Heart left ventricle (tissue), 16 donors: ENCODE data around the gene RNF13. TPM values are rescaled to one million over a fixed set of nuclear protein-coding genes. Genes with fewer than 3 reads are reported as not detected.

ENCODE experiments used
- ATAC-seq, 4 donors: fragments of 200-7000 bp; cut with Tn5 transposase; one replicate each; pipeline ENCODE4 v1.9.1; 2020 to 2022; ENCODE audit warnings: moderate library complexity in 4 of 4, mild to moderate bottlenecking in 3 of 4, moderate number of reproducible peaks in 1 of 4
- DNase-seq, 5 donors: peaks; one replicate each; pipeline ENCODE4 v3.0.0-alpha.2; 2020
- H3K27ac ChIP-seq, 12 donors: fragments of 200-600 bp; sonication (generic) in 4 of 12; one replicate each; pipeline versions ENCODE4 v1.5.0 to v1.8.0; 2016 to 2022; ENCODE audit warnings: mild to moderate bottlenecking in 2 of 12
- H3K27me3 ChIP-seq, 9 donors: fragments of 200-600 bp; sonication (generic) in 2 of 9; one replicate each; pipeline versions ENCODE4 v1.5.1 to v1.8.0; 2016 to 2022; ENCODE audit warnings: mild to moderate bottlenecking in 3 of 9
- H3K36me3 ChIP-seq, 9 donors: fragments of 200-600 bp; sonication (generic) in 2 of 9; one replicate each; pipeline versions ENCODE4 v1.5.0 to v1.8.0; 2018 to 2022; ENCODE audit warnings: mild to moderate bottlenecking in 2 of 9
- H3K4me1 ChIP-seq, 12 donors: fragments of 200-600 bp; sonication (generic) in 4 of 12; one replicate each; pipeline versions ENCODE4 v1.5.0 to v1.8.0; 2016 to 2022; ENCODE audit warnings: mild to moderate bottlenecking in 3 of 12
- H3K4me3 ChIP-seq, 12 donors: fragments of 200-600 bp; sonication (generic) in 4 of 12; one replicate each; pipeline versions ENCODE4 v1.5.0 to v1.8.0; 2017 to 2022; ENCODE audit warnings: mild to moderate bottlenecking in 9 of 12, moderate library complexity in 4 of 12
- H3K9me3 ChIP-seq, 12 donors: fragments of 200-600 bp; sonication (generic) in 4 of 12; one replicate each; pipeline versions ENCODE4 v1.5.0 to v1.8.0; 2016 to 2022; ENCODE audit warnings: mild to moderate bottlenecking in 1 of 12
- CTCF ChIP-seq, 12 donors: fragments of 200-600 bp; sonication (generic) in 4 of 12; IDR thresholded peaks; one replicate each; pipeline versions ENCODE4 v1.5.0 to v1.8.0; 2018 to 2022; ENCODE audit warnings: antibody characterized with exemption in 12 of 12, mild to moderate bottlenecking in 5 of 12
- POLR2A ChIP-seq, 2 donors: fragments of 450-650 bp; IDR thresholded peaks; one replicate each; pipeline ENCODE4 v1.6.1; 2017; ENCODE audit warnings: antibody characterized with exemption in 2 of 2, mild to moderate bottlenecking in 2 of 2, moderate library complexity in 2 of 2
- WGBS, 4 donors: extraction: QIAGEN DNeasy Blood & Tissue Kit in 2 of 4; methylation state at CpG; one replicate each; pipeline versions ENCODE4 v1.1.5 to v1.1.7; 2013 to 2018; 5-methylcytosine and 5-hydroxymethylcytosine counted together
- intact Hi-C, 10 donors: fragments of 100-400 bp; cut with DNase I; formaldehyde crosslinking; loops; one replicate each; pipeline versions ENCODE4 v1.11.1 to v1.14.2; 2022
- polyA plus RNA-seq, 2 donors: library from polyadenylated mRNA; stranded (reverse); fragments of 200-250 nt; gene quantifications; one replicate each; pipeline ENCODE4 v1.2.3, GENCODE V29; 2013
- total RNA-seq, 9 donors: library from RNA; depleted of rRNA in 2 of 9; stranded (reverse); fragments of >200 nt in 2 of 9; fragmentation: NEBNext Ultra II Directional in 3 of 9; extraction: Animal tissue kit (Norgen Biotek cat#: 25700) in 3 of 9; gene quantifications; one replicate each; pipeline versions ENCODE4 v1.1.0 to v1.2.4, GENCODE V29; 2016 to 2023
- donor health status: ischemic (EF 13 %, LVEDD 7.1; RV severe dilation, severe dysfunction).
- donor health status: healthy with polysubstance abuse.
- donor health status: DM: no; HTN: yes; CAD: no.
- donor health status: DM: no; HTN: no; CAD: no.
- donor health status: ischemic (EF 25% LVEDD 6.9; RV normal size, moderate dysfunction).
- donor health status: ischemic (EF 25% LVEDD 5.7; RV mildly dilated, moderate dysfunction).
- donor health status: healthy.
- donor health status: DM: yes; HTN: yes; CAD: no.
- donor health status: ischemic (EF 35%, LVEDD 5.7; RV mildly dilated, moderate dysfunction).
- donor health status: nonischemic (EF 11% LVEDD 7.7; RV severe dilation, severe dysfunction).
- donor health status: DM: yes; HTN: yes; CAD: no.
- donor health status: PGD.
- donor health status: ischemic (EF 29% LVEDD 5.4; RV normal size, mild dysfunction).
- donor health status: nonischemic (EF 23%, LVEDD 6.1; RV moderate dilation, normal function).

The RNF13 gene
- total and polyA plus RNA-seq, 11 donors: 21.4 to 77.6 (median 55.1) TPM

- TF ChIP-seq POLR2A (IDR thresholded peaks at IDR 0.05) (no peak), CTCF (IDR thresholded peaks at IDR 0.05) (no peak)
- Histone ChIP-seq H3K4me1 (no peaks in the 10 kb centered on the region), H3K4me3 (no peak overlapping the region), H3K27me3 (no peaks in the 10 kb centered on the region), H3K36me3 (peaks cover 0 to 33% (median 19%) of the 10 kb centered on the region in 9 donors), H3K27ac (no peak overlapping the region), H3K9me3 (peaks cover 0 to 23% (median 15%) of the 10 kb centered on the region in 12 donors)
- DNase-seq: no peak
- intact Hi-C loops: loop anchor here in 1 of 10 donors (10.0 kb wide), 1 partner anchor 313 kb away; no protein-coding TSS in a partner anchor
- no peak for ATAC-seq
- 96 to 98% (median 98%) methylated on average over 3 of the region's 3 CpGs for WGBS, 4 donors
Observed at GRCh38 chr3:149871855-149872254, 58.8 kb downstream of the RNF13 start.

- intact Hi-C loops: loop anchor here in 1 of 10 donors (10.0 kb wide), 1 partner anchor 312 kb away; no protein-coding TSS in a partner anchor
- WGBS, 4 donors: 66 to 95% (median 91%) methylated on average over 2 of the region's 2 CpGs
Observed at GRCh38 chr3:149872589-149872988, 59.6 kb downstream of the RNF13 start.

GRCh38 chr3:149877668-149878067, 64.7 kb downstream of the RNF13 start:
- no peak overlapping the region for H3K4me3 ChIP-seq
- 94 to 99% (median 97%) methylated on average over 1 of the region's 1 CpG for WGBS, 4 donors
- no peak for TF ChIP-seq CTCF (IDR thresholded peaks at IDR 0.05)
- no peak for DNase-seq
- no peak overlapping the region for H3K27ac ChIP-seq
- peaks cover 0 to 9% (median 0%) of the 10 kb centered on the region in 12 donors for H3K4me1 ChIP-seq
- intact Hi-C loops: loop anchor here in 2 of 10 donors (5.0 to 10.0 kb wide), 2 partner anchors 307 to 310 kb away; no protein-coding TSS in a partner anchor
- no peak for ATAC-seq
- no peaks in the 10 kb centered on the region for H3K9me3 ChIP-seq
- no peaks in the 10 kb centered on the region for H3K27me3 ChIP-seq
- peaks cover 0 to 23% (median 10%) of the 10 kb centered on the region in 9 donors for H3K36me3 ChIP-seq

More at GRCh38 chr3:149872589-149872988, 59.6 kb downstream of the RNF13 start:
- TF ChIP-seq POLR2A (IDR thresholded peaks at IDR 0.05) (no peak), CTCF (IDR thresholded peaks at IDR 0.05) (no peak)
- Histone ChIP-seq H3K27ac (no peak overlapping the region), H3K9me3 (peaks cover 0 to 16% (median 13%) of the 10 kb centered on the region in 12 donors), H3K27me3 (no peaks in the 10 kb centered on the region), H3K4me1 (no peaks in the 10 kb centered on the region), H3K36me3 (peaks cover 0 to 33% (median 19%) of the 10 kb centered on the region in 9 donors), H3K4me3 (no peak overlapping the region)
- DNase-seq: no peak
- no peak for ATAC-seq

- intact Hi-C loops: loop anchor here in 4 of 10 donors (5.0 to 10.0 kb wide), 4 partner anchors 87 to 307 kb away; no protein-coding TSS in a partner anchor
- WGBS, 4 donors: 2 to 14% (median 10%) methylated on average over 2 of the region's 2 CpGs
- Histone ChIP-seq H3K9me3 (peaks cover 0 to 14% (median 0%) of the 10 kb centered on the region in 12 donors), H3K27me3 (no peaks in the 10 kb centered on the region), H3K4me1 (peaks cover 0 to 15% (median 0%) of the 10 kb centered on the region in 12 donors), H3K27ac (no peak overlapping the region), H3K36me3 (peaks cover 0 to 3% (median 0%) of the 10 kb centered on the region in 9 donors), H3K4me3 (no peak overlapping the region)
- TF ChIP-seq POLR2A (IDR thresholded peaks at IDR 0.05): no peak
- TF ChIP-seq CTCF (IDR thresholded peaks at IDR 0.05): peak; percentile 37 to 67 (median 58)
- peak in 4 of 5 donors; percentile 29 to 68 (median 58) for DNase-seq
- ATAC-seq: peak; percentile 70 to 86 (median 80)
Observed at GRCh38 chr3:149879872-149880271, 66.9 kb downstream of the RNF13 start.
